OCI-LY1 (cell line): Measurements from ENCODE around the gene POLR1E.
A peak's percentile ranks its signal among the peaks of the same experiment; 100 is the strongest.

Experiments used
- H2AFZ ChIP-seq: fragments of 200-600 bp; sonication (generic), shearing (Covaris generic); 2 replicates; pipeline ENCODE4 v1.6.0; 2014; ENCODE audit warnings: antibody characterized with exemption, mild to moderate bottlenecking, low read length
- H3F3A ChIP-seq: fragments of 200-600 bp; sonication (generic), shearing (Covaris generic); 2 replicates; pipeline ENCODE4 v1.6.0; 2014; ENCODE audit warnings: mild to moderate bottlenecking, antibody characterized with exemption, low read length, moderate library complexity; ENCODE audit not compliant: insufficient read depth
- H3K27ac ChIP-seq: fragments of 200-600 bp; sonication (generic); 2 replicates; pipeline ENCODE4 v1.5.1; 2014; ENCODE audit warnings: low read length, mixed run types, mild to moderate bottlenecking, low read depth; ENCODE audit not compliant: poor library complexity, severe bottlenecking
- H3K27me3 ChIP-seq: fragments of 200-600 bp; sonication (generic); 2 replicates; pipeline ENCODE4 v1.6.0; 2014; ENCODE audit warnings: antibody characterized with exemption, mild to moderate bottlenecking, low read length, moderate library complexity; ENCODE audit not compliant: insufficient read depth
- H3K36me3 ChIP-seq: fragments of 200-600 bp; sonication (generic); 2 replicates; pipeline ENCODE4 v1.6.1; 2014; ENCODE audit warnings: mild to moderate bottlenecking, antibody characterized with exemption, low read length, moderate library complexity, mixed read lengths; ENCODE audit not compliant: insufficient read depth
- H3K4me1 ChIP-seq: fragments of 200-600 bp; sonication (generic); 2 replicates; pipeline ENCODE4 v1.5.1; 2014; ENCODE audit warnings: mild to moderate bottlenecking, low read length, moderate library complexity; ENCODE audit not compliant: insufficient read depth, severe bottlenecking
- H3K4me2 ChIP-seq: fragments of 200-600 bp; sonication (generic), shearing (Covaris generic); 2 replicates; pipeline ENCODE4 v1.6.1; 2014; ENCODE audit warnings: low read length
- H3K4me3 ChIP-seq: fragments of 200-600 bp; sonication (generic); 2 replicates; pipeline ENCODE4 v1.5.1; 2014; ENCODE audit warnings: low read length, low read depth, mild to moderate bottlenecking, mixed read lengths; ENCODE audit not compliant: poor library complexity, severe bottlenecking
- H3K79me2 ChIP-seq: fragments of 200-600 bp; shearing (Covaris generic); 2 replicates; pipeline ENCODE4 v1.6.1; 2016; ENCODE audit warnings: mixed run types, low read length, mixed read lengths; ENCODE audit not compliant: insufficient read depth
- H3K9ac ChIP-seq: fragments of 200-600 bp; sonication (generic), shearing (Covaris generic); 2 replicates; pipeline ENCODE4 v1.6.1; 2014; ENCODE audit warnings: mild to moderate bottlenecking, low read length, mixed read lengths
- H3K9me2 ChIP-seq: fragments of 200-600 bp; sonication (generic), shearing (Covaris generic); 2 replicates; pipeline ENCODE4 v1.6.1; 2014; ENCODE audit warnings: low read depth, mild to moderate bottlenecking, low read length, mixed read lengths
- H3K9me3 ChIP-seq: fragments of 200-600 bp; shearing (Covaris generic); 2 replicates; pipeline ENCODE4 v1.6.1; 2014; ENCODE audit warnings: low read length, mixed read lengths
- H4K20me1 ChIP-seq: fragments of 200-600 bp; sonication (generic), shearing (Covaris generic); 2 replicates; pipeline ENCODE4 v1.6.0; 2016; ENCODE audit warnings: mild to moderate bottlenecking, low read length; ENCODE audit not compliant: insufficient read depth
- EZH2 ChIP-seq: fragments of 200-600 bp; sonication (generic), shearing (Covaris generic); IDR thresholded peaks from 2 replicates; pipeline ENCODE4 v1.8.0; 2017; ENCODE audit warnings: borderline replicate concordance, mixed run types, mild to moderate bottlenecking, antibody characterized with exemption, low read length, moderate library complexity, mixed read lengths
- TF ChIP-seq, protein P1 (sequence below): fragments of 200-600 bp; sonication (generic), shearing (Covaris generic); IDR thresholded peaks from 2 replicates; pipeline ENCODE4 v1.5.1; 2017; ENCODE audit warnings: mild to moderate bottlenecking, antibody characterized with exemption, low read length, moderate library complexity, mixed read lengths

The POLR1E gene

GRCh38 chr9:37451628-37452027, 34.1 kb upstream of the POLR1E start:
- Histone ChIP-seq H2AFZ (no peak overlapping the region), H3K9me3 (no peaks in the 10 kb centered on the region), H3K4me3 (no peak overlapping the region), H3K27ac (peak overlapping the region; percentile 31), H3K9ac (no peak overlapping the region), H3K4me2 (no peak overlapping the region), H4K20me1 (no peaks in the 10 kb centered on the region), H3F3A (no peaks in the 10 kb centered on the region), H3K36me3 (peaks cover 32% of the 10 kb centered on the region), H3K4me1 (peaks cover 58% of the 10 kb centered on the region), H3K79me2 (peaks cover 84% of the 10 kb centered on the region), H3K9me2 (no peaks in the 10 kb centered on the region), H3K27me3 (no peaks in the 10 kb centered on the region)
- TF ChIP-seq, protein P1, sequence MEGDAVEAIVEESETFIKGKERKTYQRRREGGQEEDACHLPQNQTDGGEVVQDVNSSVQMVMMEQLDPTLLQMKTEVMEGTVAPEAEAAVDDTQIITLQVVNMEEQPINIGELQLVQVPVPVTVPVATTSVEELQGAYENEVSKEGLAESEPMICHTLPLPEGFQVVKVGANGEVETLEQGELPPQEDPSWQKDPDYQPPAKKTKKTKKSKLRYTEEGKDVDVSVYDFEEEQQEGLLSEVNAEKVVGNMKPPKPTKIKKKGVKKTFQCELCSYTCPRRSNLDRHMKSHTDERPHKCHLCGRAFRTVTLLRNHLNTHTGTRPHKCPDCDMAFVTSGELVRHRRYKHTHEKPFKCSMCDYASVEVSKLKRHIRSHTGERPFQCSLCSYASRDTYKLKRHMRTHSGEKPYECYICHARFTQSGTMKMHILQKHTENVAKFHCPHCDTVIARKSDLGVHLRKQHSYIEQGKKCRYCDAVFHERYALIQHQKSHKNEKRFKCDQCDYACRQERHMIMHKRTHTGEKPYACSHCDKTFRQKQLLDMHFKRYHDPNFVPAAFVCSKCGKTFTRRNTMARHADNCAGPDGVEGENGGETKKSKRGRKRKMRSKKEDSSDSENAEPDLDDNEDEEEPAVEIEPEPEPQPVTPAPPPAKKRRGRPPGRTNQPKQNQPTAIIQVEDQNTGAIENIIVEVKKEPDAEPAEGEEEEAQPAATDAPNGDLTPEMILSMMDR, result no peak
- no peak for TF ChIP-seq EZH2

GRCh38 chr9:37452611-37453010, 33.1 kb upstream of the POLR1E start:
- no peaks in the 10 kb centered on the region for H4K20me1 ChIP-seq
- no peak overlapping the region for H3K27ac ChIP-seq

DNA sequence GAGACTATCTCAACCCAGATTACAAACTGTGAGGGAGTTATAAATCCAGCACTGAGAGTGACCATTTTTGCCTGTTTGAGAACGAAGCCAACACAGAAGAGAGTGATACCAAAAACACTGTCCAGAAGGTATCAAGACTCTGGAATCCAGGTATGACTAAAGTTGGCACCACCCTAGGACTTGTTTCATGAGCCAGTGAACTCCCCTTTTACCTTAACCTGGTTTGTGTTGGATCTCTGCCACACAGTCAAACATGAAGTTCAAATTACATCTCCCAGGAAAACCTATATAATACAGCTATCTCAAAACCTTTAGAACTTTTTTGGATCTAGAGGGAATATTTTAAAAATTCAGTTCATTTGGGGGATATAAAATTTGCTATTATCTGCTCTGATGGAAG, 31.9 kb upstream of the POLR1E start:
- Histone ChIP-seq H4K20me1 (no peaks in the 10 kb centered on the region), H3K4me1 (peaks cover 80% of the 10 kb centered on the region), H3K9me2 (no peaks in the 10 kb centered on the region), H3K27ac (peak overlapping the region; percentile 4), H3K9me3 (no peaks in the 10 kb centered on the region), H2AFZ (no peak overlapping the region), H3K4me2 (no peak overlapping the region), H3K27me3 (no peaks in the 10 kb centered on the region), H3K36me3 (peaks cover 20% of the 10 kb centered on the region), H3K79me2 (peaks cover 92% of the 10 kb centered on the region), H3K9ac (no peak overlapping the region), H3K4me3 (no peak overlapping the region), H3F3A (no peaks in the 10 kb centered on the region)
- TF ChIP-seq, protein P1, result no peak
- TF ChIP-seq EZH2, result no peak

More at GRCh38 chr9:37452611-37453010, 33.1 kb upstream of the POLR1E start:
- Histone ChIP-seq H3F3A (no peaks in the 10 kb centered on the region), H3K4me3 (no peak overlapping the region), H3K4me1 (peaks cover 68% of the 10 kb centered on the region), H2AFZ (no peak overlapping the region), H3K9me3 (no peaks in the 10 kb centered on the region), H3K36me3 (peaks cover 28% of the 10 kb centered on the region), H3K9ac (no peak overlapping the region), H3K79me2 (peaks cover 89% of the 10 kb centered on the region), H3K4me2 (no peak overlapping the region), H3K9me2 (no peaks in the 10 kb centered on the region), H3K27me3 (no peaks in the 10 kb centered on the region)
- no peak for TF ChIP-seq EZH2
- TF ChIP-seq, protein P1, result no peak
